ENCODE results near the gene METTL1.

METTL1 gene

GRCh38 chr12:57767305-57767698, 4.6 kb downstream of the METTL1 start:
- peaks cover 15% of the 10 kb centered on the region for H3K36me3 Mint-ChIP-seq (ENCODE audit: low read depth)
- peaks cover 42% of the 10 kb centered on the region for H3K4me1 Mint-ChIP-seq (ENCODE audit: low read depth)

GRCh38 chr12:57766464-57767304, 5.2 kb downstream of the METTL1 start, which contains the start of gene CYP27B1:
CYP27B1 (minus strand) TSS chr12:57767078; CDS start chr12:57767041, 37 bp downstream.
- H3K27ac Mint-ChIP-seq: no peak within 1 kb of the TSS
- peaks cover 39% of the 10 kb centered on the region for H3K4me1 Mint-ChIP-seq (ENCODE audit: low read depth)

More at GRCh38 chr12:57767305-57767698, 4.6 kb downstream of the METTL1 start:
- Mint-ChIP-seq H3K4me3 (no peak overlapping the region), H3K27ac (no peak overlapping the region), H3K9me3 (no peaks in the 10 kb centered on the region), H3K27me3 (ENCODE audit: low read depth) (peaks cover 20% of the 10 kb centered on the region)

GRCh38 chr12:57765698-57766463, 6.0 kb downstream of the METTL1 start:
- peak overlapping the region; percentile 89 for H3K4me3 Mint-ChIP-seq
- peak overlapping the region; percentile 73 for H3K27ac Mint-ChIP-seq
- peaks cover 18% of the 10 kb centered on the region for H3K36me3 Mint-ChIP-seq (ENCODE audit: low read depth)

More at GRCh38 chr12:57766464-57767304, 5.2 kb downstream of the METTL1 start, which contains the start of gene CYP27B1:
- no peaks in the 10 kb centered on the region for H3K9me3 Mint-ChIP-seq
- peaks cover 15% of the 10 kb centered on the region for H3K36me3 Mint-ChIP-seq (ENCODE audit: low read depth)
- peak within 1 kb of the TSS; percentile 89 for H3K4me3 Mint-ChIP-seq
- H3K27me3 Mint-ChIP-seq (ENCODE audit: low read depth): peaks cover 20% of the 10 kb centered on the region

GRCh38 chr12:57765003-57765697, 6.8 kb downstream of the METTL1 start:
- peaks cover 20% of the 10 kb centered on the region for H3K27me3 Mint-ChIP-seq (ENCODE audit: low read depth)
- H3K4me1 Mint-ChIP-seq (ENCODE audit: low read depth): peaks cover 32% of the 10 kb centered on the region
- H3K27ac Mint-ChIP-seq: peak overlapping the region; percentile 73
- H3K9me3 Mint-ChIP-seq: no peaks in the 10 kb centered on the region
- peak overlapping the region; percentile 89 for H3K4me3 Mint-ChIP-seq
- H3K36me3 Mint-ChIP-seq (ENCODE audit: low read depth): peaks cover 18% of the 10 kb centered on the region

More at GRCh38 chr12:57765698-57766463, 6.0 kb downstream of the METTL1 start:
- Mint-ChIP-seq H3K27me3 (ENCODE audit: low read depth) (peaks cover 20% of the 10 kb centered on the region), H3K9me3 (no peaks in the 10 kb centered on the region), H3K4me1 (ENCODE audit: low read depth) (peaks cover 34% of the 10 kb centered on the region)

- Mint-ChIP-seq H3K4me3 (peak overlapping the region; percentile 89), H3K36me3 (ENCODE audit: low read depth) (peaks cover 15% of the 10 kb centered on the region), H3K4me1 (ENCODE audit: low read depth) (peaks cover 28% of the 10 kb centered on the region), H3K27me3 (ENCODE audit: low read depth) (peaks cover 20% of the 10 kb centered on the region), H3K9me3 (no peaks in the 10 kb centered on the region), H3K27ac (peak overlapping the region; percentile 49)
Measured at GRCh38 chr12:57764662-57765002, 7.3 kb downstream of the METTL1 start.

GRCh38 chr12:57763881-57764661, 7.8 kb downstream of the METTL1 start:
- Mint-ChIP-seq H3K9me3 (no peaks in the 10 kb centered on the region), H3K27ac (peak overlapping the region; percentile 32), H3K4me1 (ENCODE audit: low read depth) (peaks cover 32% of the 10 kb centered on the region), H3K4me3 (peak overlapping the region; percentile 89), H3K27me3 (ENCODE audit: low read depth) (peaks cover 20% of the 10 kb centered on the region), H3K36me3 (ENCODE audit: low read depth) (peaks cover 21% of the 10 kb centered on the region)

GRCh38 chr12:57762463-57762862, 9.4 kb downstream of the METTL1 start:
- Mint-ChIP-seq H3K9me3 (no peaks in the 10 kb centered on the region), H3K36me3 (ENCODE audit: low read depth) (peaks cover 24% of the 10 kb centered on the region), H3K4me3 (no peak overlapping the region), H3K4me1 (ENCODE audit: low read depth) (peaks cover 36% of the 10 kb centered on the region), H3K27ac (no peak overlapping the region), H3K27me3 (ENCODE audit: low read depth) (peaks cover 20% of the 10 kb centered on the region)

- no peak overlapping the region for H3K27ac Mint-ChIP-seq
- no peak overlapping the region for H3K4me3 Mint-ChIP-seq
- H3K9me3 Mint-ChIP-seq: no peaks in the 10 kb centered on the region
- H3K27me3 Mint-ChIP-seq (ENCODE audit: low read depth): peaks cover 17% of the 10 kb centered on the region
- H3K4me1 Mint-ChIP-seq (ENCODE audit: low read depth): peaks cover 39% of the 10 kb centered on the region
- peaks cover 28% of the 10 kb centered on the region for H3K36me3 Mint-ChIP-seq (ENCODE audit: low read depth)
Measured at GRCh38 chr12:57761391-57761998, 10.4 kb downstream of the METTL1 start.

- no peak overlapping the region for H3K4me3 Mint-ChIP-seq
- peaks cover 28% of the 10 kb centered on the region for H3K36me3 Mint-ChIP-seq (ENCODE audit: low read depth)
- H3K4me1 Mint-ChIP-seq (ENCODE audit: low read depth): peaks cover 38% of the 10 kb centered on the region
- peaks cover 14% of the 10 kb centered on the region for H3K27me3 Mint-ChIP-seq (ENCODE audit: low read depth)
- H3K27ac Mint-ChIP-seq: no peak overlapping the region
- H3K9me3 Mint-ChIP-seq: no peaks in the 10 kb centered on the region
Measured at GRCh38 chr12:57760347-57760982, 11.4 kb downstream of the METTL1 start.

- H3K27me3 Mint-ChIP-seq (ENCODE audit: low read depth): peaks cover 10% of the 10 kb centered on the region
- H3K36me3 Mint-ChIP-seq (ENCODE audit: low read depth): peaks cover 28% of the 10 kb centered on the region
- H3K4me3 Mint-ChIP-seq: no peak overlapping the region
- no peak overlapping the region for H3K27ac Mint-ChIP-seq
- H3K4me1 Mint-ChIP-seq (ENCODE audit: low read depth): peaks cover 33% of the 10 kb centered on the region
- no peaks in the 10 kb centered on the region for H3K9me3 Mint-ChIP-seq
Measured at GRCh38 chr12:57759360-57759980, 12.4 kb downstream of the METTL1 start.

- peak overlapping the region; percentile 35 for H3K4me3 Mint-ChIP-seq
- H3K27me3 Mint-ChIP-seq (ENCODE audit: low read depth): peaks cover 6% of the 10 kb centered on the region
- H3K9me3 Mint-ChIP-seq: no peaks in the 10 kb centered on the region
- peaks cover 25% of the 10 kb centered on the region for H3K36me3 Mint-ChIP-seq (ENCODE audit: low read depth)
- H3K27ac Mint-ChIP-seq: no peak overlapping the region
- H3K4me1 Mint-ChIP-seq (ENCODE audit: low read depth): peaks cover 34% of the 10 kb centered on the region
Measured at GRCh38 chr12:57758552-57759359, 13.1 kb downstream of the METTL1 start.

- Mint-ChIP-seq H3K4me1 (ENCODE audit: low read depth) (peaks cover 41% of the 10 kb centered on the region), H3K9me3 (no peaks in the 10 kb centered on the region), H3K27ac (no peak overlapping the region), H3K4me3 (no peak overlapping the region), H3K27me3 (ENCODE audit: low read depth) (peaks cover 3% of the 10 kb centered on the region), H3K36me3 (ENCODE audit: low read depth) (peaks cover 21% of the 10 kb centered on the region)
Measured at GRCh38 chr12:57757771-57758170, 14.1 kb downstream of the METTL1 start.
